Activated CD4-positive, alpha-beta T cell treated with anti-CD3 and anti-CD28 coated beads for 36 hours (primary cell): ENCODE results near the gene PAMR1. TPM values are rescaled to one million over a fixed set of nuclear protein-coding genes. Genes with fewer than 3 reads are reported as not detected.

ENCODE experiments used
- ATAC-seq: fragments of 200-7000 bp; cut with Tn5 transposase; one replicate; pipeline ENCODE4 v1.10.0; 2021; ENCODE audit warnings: mild to moderate bottlenecking, moderate library complexity
- CTCF ChIA-PET: fragments of 350-600 bp; sonication (Branson Sonifier 250); formaldehyde crosslinking; loops from one replicate; lab custom pipeline; 2021; ENCODE audit warnings: antibody characterized with exemption; lab: Charles Lee
- POLR2A ChIA-PET: fragments of 350-600 bp; sonication (Branson Sonifier 250); formaldehyde crosslinking; loops from one replicate; lab custom pipeline; 2021; ENCODE audit warnings: antibody characterized with exemption, inconsistent platforms; lab: Charles Lee
- DNase-seq: peaks from one replicate; pipeline ENCODE4 v3.0.0-alpha.2; 2020
- H3K27ac Mint-ChIP-seq: one replicate; pipeline ENCODE4 v1.8.0; 2021; ENCODE audit warnings: mixed read lengths
- H3K27me3 Mint-ChIP-seq: one replicate; pipeline ENCODE4 v1.8.0; 2021; ENCODE audit warnings: mixed read lengths
- H3K36me3 Mint-ChIP-seq: one replicate; pipeline ENCODE4 v1.8.0; 2021; ENCODE audit warnings: low read depth, mixed read lengths
- H3K4me1 Mint-ChIP-seq: one replicate; pipeline ENCODE4 v1.8.0; 2021; ENCODE audit warnings: mixed read lengths
- H3K4me3 Mint-ChIP-seq: one replicate; pipeline ENCODE4 v1.8.0; 2021; ENCODE audit warnings: mild to moderate bottlenecking, moderate library complexity, mixed read lengths
- H3K9me3 Mint-ChIP-seq: one replicate; pipeline ENCODE4 v1.8.0; 2021; ENCODE audit warnings: low read depth, mixed read lengths
- intact Hi-C, 2 experiments: fragments of 100-400 bp; cut with DNase I in 1 of 2; cut with micrococcal nuclease in 1 of 2; formaldehyde crosslinking; loops; one replicate each; pipeline versions ENCODE4 v1.14.2 to v1.15.1; 2022 to 2024; cut with DNase I, micrococcal nuclease
- total RNA-seq, 2 experiments: library from RNA; stranded (reverse); gene quantifications; one replicate each; pipeline ENCODE4 v1.2.3, GENCODE V29; 2021

Gene PAMR1
- total RNA-seq, 2 experiments from 2014 or later = not detected

GRCh38 chr11:35393098-35393497 is 132.3 kb downstream of the PAMR1 start:
- intact Hi-C loops = loop anchor here (2.0 to 10.0 kb wide), 3 partner anchors 311 to 808 kb away; no protein-coding TSS in a partner anchor
- H3K4me3 Mint-ChIP-seq = no peak overlapping the region
- H3K9me3 Mint-ChIP-seq = no peaks in the 10 kb centered on the region
- ChIA-PET CTCF (interaction anchor here (0.6 to 7.3 kb wide), 12 partner anchors 29 to 807 kb away, joined by 3 to 98 read pairs (median 4); no protein-coding TSS in a partner anchor), POLR2A (interaction anchor here (1.1 kb wide), 1 partner anchor 228 kb away, joined by 4 read pairs; no protein-coding TSS in a partner anchor)
- peaks cover 3% of the 10 kb centered on the region for H3K27me3 Mint-ChIP-seq
- no peak for ATAC-seq
- no peak for DNase-seq
- H3K27ac Mint-ChIP-seq = no peak overlapping the region
- peaks cover 22% of the 10 kb centered on the region for H3K4me1 Mint-ChIP-seq
- H3K36me3 Mint-ChIP-seq = no peaks in the 10 kb centered on the region

GRCh38 chr11:35391922-35392688 is 133.3 kb downstream of the PAMR1 start:
- H3K4me3 Mint-ChIP-seq = no peak overlapping the region
- intact Hi-C loops = loop anchor here (1.0 to 10.0 kb wide), 11 partner anchors 49 to 879 kb away; partner anchors contain the start of gene ELF5 (in 1 of the 2)
- H3K9me3 Mint-ChIP-seq = no peaks in the 10 kb centered on the region
- ATAC-seq = peak; percentile 77
- no peaks in the 10 kb centered on the region for H3K36me3 Mint-ChIP-seq
- peak; percentile 91 for DNase-seq
- peaks cover 29% of the 10 kb centered on the region for H3K4me1 Mint-ChIP-seq
- CTCF ChIA-PET = interaction anchor here (0.5 to 7.3 kb wide), 41 partner anchors 12 to 1248 kb away, joined by 3 to 98 read pairs (median 3); no protein-coding TSS in a partner anchor
- no peaks in the 10 kb centered on the region for H3K27me3 Mint-ChIP-seq
- no peak overlapping the region for H3K27ac Mint-ChIP-seq
- POLR2A ChIA-PET = interaction anchor here (0.7 to 1.1 kb wide), 3 partner anchors 227 to 469 kb away, joined by 3 to 4 read pairs (median 3); no protein-coding TSS in a partner anchor

- POLR2A ChIA-PET = interaction anchor here (0.7 to 1.0 kb wide), 2 partner anchors 264 to 468 kb away, joined by 3 read pairs; no protein-coding TSS in a partner anchor
- Mint-ChIP-seq H3K4me1 (peaks cover 32% of the 10 kb centered on the region), H3K4me3 (no peak overlapping the region), H3K27me3 (no peaks in the 10 kb centered on the region), H3K36me3 (no peaks in the 10 kb centered on the region), H3K27ac (peak overlapping the region; percentile 58), H3K9me3 (no peaks in the 10 kb centered on the region)
- peak; percentile 73 for DNase-seq
- ATAC-seq = peak; percentile 82
- intact Hi-C loops = loop anchor here (1.0 to 10.0 kb wide), 8 partner anchors 48 to 806 kb away; no protein-coding TSS in a partner anchor
- CTCF ChIA-PET = interaction anchor here (0.6 to 7.3 kb wide), 29 partner anchors 13 to 932 kb away, joined by 3 to 98 read pairs (median 4); no protein-coding TSS in a partner anchor
Observed at GRCh38 chr11:35390737-35391682, 134.4 kb downstream of the PAMR1 start.

GRCh38 chr11:35389897-35390465 is 135.4 kb downstream of the PAMR1 start:
- ChIA-PET POLR2A (no interaction called here), CTCF (interaction anchor here (0.7 to 7.3 kb wide), 5 partner anchors 22 to 466 kb away, joined by 3 to 98 read pairs (median 3); no protein-coding TSS in a partner anchor)
- Mint-ChIP-seq H3K4me1 (peaks cover 32% of the 10 kb centered on the region), H3K9me3 (no peaks in the 10 kb centered on the region), H3K4me3 (no peak overlapping the region), H3K36me3 (no peaks in the 10 kb centered on the region), H3K27ac (peak overlapping the region; percentile 47), H3K27me3 (no peaks in the 10 kb centered on the region)
- intact Hi-C loops = loop anchor here (1.0 to 10.0 kb wide), 7 partner anchors 47 to 805 kb away; no protein-coding TSS in a partner anchor
- DNase-seq = peak; percentile 75
- ATAC-seq = peak; percentile 45

GRCh38 chr11:35389112-35389511 is 136.3 kb downstream of the PAMR1 start:
- no peak overlapping the region for H3K27ac Mint-ChIP-seq
- peaks cover 32% of the 10 kb centered on the region for H3K4me1 Mint-ChIP-seq
- intact Hi-C loops = no loop called here
- H3K4me3 Mint-ChIP-seq = no peak overlapping the region
- no peak for DNase-seq
- ATAC-seq = no peak
- H3K27me3 Mint-ChIP-seq = no peaks in the 10 kb centered on the region
- ChIA-PET POLR2A (interaction anchor here (0.7 kb wide), 1 partner anchor 85 kb away, joined by 3 read pairs; no protein-coding TSS in a partner anchor), CTCF (interaction anchor here (7.3 kb wide), 1 partner anchor 465 kb away, joined by 98 read pairs; no protein-coding TSS in a partner anchor)
- no peaks in the 10 kb centered on the region for H3K9me3 Mint-ChIP-seq
- no peaks in the 10 kb centered on the region for H3K36me3 Mint-ChIP-seq

GRCh38 chr11:35388061-35388460 is 137.4 kb downstream of the PAMR1 start:
- Mint-ChIP-seq H3K4me1 (peaks cover 32% of the 10 kb centered on the region), H3K27ac (no peak overlapping the region), H3K9me3 (no peaks in the 10 kb centered on the region), H3K27me3 (no peaks in the 10 kb centered on the region), H3K4me3 (no peak overlapping the region), H3K36me3 (no peaks in the 10 kb centered on the region)
- ChIA-PET CTCF (interaction anchor here (0.6 to 1.9 kb wide), 9 partner anchors 58 to 883 kb away, joined by 3 to 10 read pairs (median 3); no protein-coding TSS in a partner anchor), POLR2A (no interaction called here)
- DNase-seq (no peak), ATAC-seq (no peak)
- intact Hi-C loops = no loop called here

- Mint-ChIP-seq H3K9me3 (no peaks in the 10 kb centered on the region), H3K4me1 (peaks cover 32% of the 10 kb centered on the region), H3K36me3 (no peaks in the 10 kb centered on the region), H3K27ac (no peak overlapping the region), H3K4me3 (no peak overlapping the region), H3K27me3 (no peaks in the 10 kb centered on the region)
- DNase-seq = no peak
- ChIA-PET CTCF (interaction anchor here (0.6 to 1.9 kb wide), 13 partner anchors 8 to 883 kb away, joined by 3 to 10 read pairs (median 3); no protein-coding TSS in a partner anchor), POLR2A (no interaction called here)
- no peak for ATAC-seq
- intact Hi-C loops = loop anchor here in 1 of 2 experiments (1.0 kb wide), 1 partner anchor 461 kb away; no protein-coding TSS in a partner anchor
Observed at GRCh38 chr11:35387111-35387982, 138.1 kb downstream of the PAMR1 start.

GRCh38 chr11:35383953-35384352 is 141.5 kb downstream of the PAMR1 start:
- H3K36me3 Mint-ChIP-seq = no peaks in the 10 kb centered on the region
- ATAC-seq (no peak), DNase-seq (no peak)
- H3K27me3 Mint-ChIP-seq = no peaks in the 10 kb centered on the region
- no peak overlapping the region for H3K4me3 Mint-ChIP-seq
- intact Hi-C loops = no loop called here
- peaks cover 10% of the 10 kb centered on the region for H3K4me1 Mint-ChIP-seq
- ChIA-PET CTCF (interaction anchor here (0.5 kb wide), 1 partner anchor 793 kb away, joined by 3 read pairs; no protein-coding TSS in a partner anchor), POLR2A (no interaction called here)
- H3K27ac Mint-ChIP-seq = no peak overlapping the region
- H3K9me3 Mint-ChIP-seq = no peaks in the 10 kb centered on the region
